DND-41 (cell line): ENCODE data around the gene TTC4.

ENCODE experiments used
- ATAC-seq: fragments of 200-7000 bp; cut with Tn5 transposase; 3 replicates; pipeline ENCODE4 v1.9.1; 2021; ENCODE audit warnings: low read depth; ENCODE audit not compliant: insufficient read depth
- DNase-seq: peaks from one replicate; pipeline ENCODE4 v3.0.0-alpha.2; 2020
- H2AFZ ChIP-seq: 2 replicates; pipeline ENCODE4 v1.6.0; 2012; ENCODE audit warnings: low read depth, low read length
- H3K27ac ChIP-seq: 2 replicates; pipeline ENCODE4 v1.5.1; 2012; ENCODE audit warnings: low read length, inconsistent platforms
- H3K27me3 ChIP-seq: fragments of 200-600 bp; sonication (generic); 2 replicates; pipeline ENCODE4 v1.6.0; 2012; ENCODE audit warnings: low read length, mild to moderate bottlenecking, inconsistent platforms; ENCODE audit not compliant: insufficient read depth, poor library complexity
- H3K36me3 ChIP-seq: 2 replicates; pipeline ENCODE4 v1.5.1; 2012; ENCODE audit warnings: low read length, inconsistent platforms; ENCODE audit not compliant: insufficient read depth
- H3K4me1 ChIP-seq: 2 replicates; pipeline ENCODE4 v1.5.1; 2012; ENCODE audit warnings: mild to moderate bottlenecking, low read length; ENCODE audit not compliant: insufficient read depth
- H3K4me2 ChIP-seq: 2 replicates; pipeline ENCODE4 v1.6.0; 2012; ENCODE audit warnings: mild to moderate bottlenecking, moderate library complexity, low read length, inconsistent platforms; ENCODE audit not compliant: insufficient read depth
- H3K4me3 ChIP-seq, 2 experiments: fragments of 200-600 bp in 1 of 2; shearing (Covaris generic) in 1 of 2; 2 replicates each; pipeline ENCODE4 v1.5.1; 2012 to 2016; ENCODE audit warnings: inconsistent platforms in 2 of 2, low read length in 2 of 2, mild to moderate bottlenecking in 2 of 2, low read depth in 1 of 2, moderate library complexity in 1 of 2
- H3K79me2 ChIP-seq: 2 replicates; pipeline ENCODE4 v1.6.0; 2012; ENCODE audit warnings: low read length, inconsistent platforms; ENCODE audit not compliant: insufficient read depth
- H3K9ac ChIP-seq: 2 replicates; pipeline ENCODE4 v1.6.0; 2012; ENCODE audit warnings: low read depth, mild to moderate bottlenecking, inconsistent platforms, low read length, moderate library complexity
- H3K9me3 ChIP-seq: 2 replicates; pipeline ENCODE4 v1.5.1; 2012; ENCODE audit warnings: low read length, moderate library complexity, mild to moderate bottlenecking, inconsistent platforms; ENCODE audit not compliant: insufficient read depth, severe bottlenecking
- H4K20me1 ChIP-seq: 2 replicates; pipeline ENCODE4 v1.6.0; 2012; ENCODE audit warnings: low read length; ENCODE audit not compliant: insufficient read depth
- EZH2 ChIP-seq: IDR thresholded peaks from 3 replicates; pipeline ENCODE4 v1.6.1; 2012; ENCODE audit warnings: borderline replicate concordance, low read depth, mild to moderate bottlenecking, moderate library complexity, low read length, inconsistent platforms; ENCODE audit not compliant: severe bottlenecking
- TF ChIP-seq, protein P1 (sequence below): IDR thresholded peaks from 2 replicates; pipeline ENCODE4 v1.5.1; 2012; ENCODE audit warnings: borderline replicate concordance, low read length, moderate library complexity, mild to moderate bottlenecking; ENCODE audit not compliant: poor library complexity, severe bottlenecking; ENCODE audit errors: extremely low read depth

TTC4 gene

DNA sequence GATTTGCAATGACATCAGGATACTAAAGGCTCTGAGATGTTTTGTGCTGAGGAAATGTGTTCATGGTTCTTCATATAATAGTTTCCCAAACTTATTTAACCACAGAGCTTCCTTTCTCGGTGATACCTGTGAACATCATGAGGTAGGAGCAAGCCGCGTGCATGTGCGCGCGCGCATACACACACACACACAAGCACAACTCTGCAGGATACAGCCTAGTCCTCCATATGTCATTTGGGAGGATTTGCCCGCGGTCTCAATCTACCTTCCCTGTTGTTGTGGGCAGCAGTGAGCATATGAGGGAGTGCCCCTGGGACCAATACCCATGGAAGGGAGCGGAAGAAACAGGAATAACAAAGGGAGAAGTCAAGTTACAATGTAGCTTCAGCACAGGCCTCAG is 12.2 kb upstream of the TTC4 start:
- Histone ChIP-seq H3K36me3 (no peaks in the 10 kb centered on the region), H3K4me3 (no peak overlapping the region), H3K9ac (no peak overlapping the region), H3K4me2 (no peak overlapping the region), H3K4me1 (no peaks in the 10 kb centered on the region), H3K79me2 (no peaks in the 10 kb centered on the region), H3K27me3 (no peaks in the 10 kb centered on the region), H3K9me3 (no peaks in the 10 kb centered on the region), H4K20me1 (no peaks in the 10 kb centered on the region), H2AFZ (no peak overlapping the region), H3K27ac (no peak overlapping the region)
- ATAC-seq (no peak), DNase-seq (no peak)
- TF ChIP-seq EZH2 = no peak

DNA sequence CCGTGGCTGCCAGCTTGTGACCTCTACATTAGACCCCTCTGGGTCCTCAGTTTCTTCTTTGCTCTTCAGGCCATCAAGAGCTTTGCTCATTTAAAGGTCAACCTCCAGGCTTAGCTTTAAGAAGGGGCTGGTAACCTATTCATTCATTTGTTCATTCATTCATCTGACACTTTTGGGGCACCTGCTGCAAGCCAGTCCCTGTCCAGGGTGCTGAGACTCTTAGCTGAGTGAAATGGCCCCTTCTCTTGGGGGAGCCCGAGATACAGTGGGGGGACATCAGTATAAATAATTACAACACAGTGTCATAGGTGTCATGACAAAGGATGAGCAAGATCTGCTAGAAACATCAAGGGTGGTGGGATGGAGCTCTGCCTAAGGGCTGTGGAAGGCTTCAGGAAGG is 10.5 kb upstream of the TTC4 start:
- no peaks in the 10 kb centered on the region for H3K79me2 ChIP-seq
- H3K4me2 ChIP-seq = no peak overlapping the region
- H3K27me3 ChIP-seq = no peaks in the 10 kb centered on the region
- no peaks in the 10 kb centered on the region for H3K36me3 ChIP-seq
- no peak overlapping the region for H2AFZ ChIP-seq
- no peak; the same call in 2 of the 3 replicates for ATAC-seq
- TF ChIP-seq EZH2 = no peak
- TF ChIP-seq, protein P1, sequence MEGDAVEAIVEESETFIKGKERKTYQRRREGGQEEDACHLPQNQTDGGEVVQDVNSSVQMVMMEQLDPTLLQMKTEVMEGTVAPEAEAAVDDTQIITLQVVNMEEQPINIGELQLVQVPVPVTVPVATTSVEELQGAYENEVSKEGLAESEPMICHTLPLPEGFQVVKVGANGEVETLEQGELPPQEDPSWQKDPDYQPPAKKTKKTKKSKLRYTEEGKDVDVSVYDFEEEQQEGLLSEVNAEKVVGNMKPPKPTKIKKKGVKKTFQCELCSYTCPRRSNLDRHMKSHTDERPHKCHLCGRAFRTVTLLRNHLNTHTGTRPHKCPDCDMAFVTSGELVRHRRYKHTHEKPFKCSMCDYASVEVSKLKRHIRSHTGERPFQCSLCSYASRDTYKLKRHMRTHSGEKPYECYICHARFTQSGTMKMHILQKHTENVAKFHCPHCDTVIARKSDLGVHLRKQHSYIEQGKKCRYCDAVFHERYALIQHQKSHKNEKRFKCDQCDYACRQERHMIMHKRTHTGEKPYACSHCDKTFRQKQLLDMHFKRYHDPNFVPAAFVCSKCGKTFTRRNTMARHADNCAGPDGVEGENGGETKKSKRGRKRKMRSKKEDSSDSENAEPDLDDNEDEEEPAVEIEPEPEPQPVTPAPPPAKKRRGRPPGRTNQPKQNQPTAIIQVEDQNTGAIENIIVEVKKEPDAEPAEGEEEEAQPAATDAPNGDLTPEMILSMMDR = no peak
- H3K4me1 ChIP-seq = no peaks in the 10 kb centered on the region
- peak; percentile 20 for DNase-seq
- H3K27ac ChIP-seq = no peak overlapping the region
- H4K20me1 ChIP-seq = no peaks in the 10 kb centered on the region; the same call in 1 of the 2 replicates
- no peaks in the 10 kb centered on the region for H3K9me3 ChIP-seq
- no peak overlapping the region for H3K4me3 ChIP-seq
- no peak overlapping the region for H3K9ac ChIP-seq

DNA sequence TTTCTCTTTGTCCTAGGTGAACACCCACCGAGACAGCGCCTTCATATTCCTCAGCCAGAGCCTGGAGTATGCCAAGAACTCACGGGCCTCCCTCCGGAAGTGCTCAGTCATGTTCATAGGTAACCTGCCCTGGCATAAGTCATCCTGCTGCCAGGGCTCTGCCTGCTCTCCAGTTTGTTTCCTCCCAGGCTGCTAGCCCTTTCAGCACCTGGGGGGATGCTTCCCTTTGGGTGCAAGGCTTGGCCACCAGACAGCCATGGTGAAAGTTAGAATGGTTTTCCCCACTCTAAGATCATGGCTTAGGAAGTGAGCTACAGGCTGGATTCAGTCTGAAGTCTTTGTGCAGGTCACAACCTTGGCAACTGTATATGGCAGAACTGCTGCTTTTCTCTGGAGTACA is 9.2 kb upstream of the TTC4 start:
- Histone ChIP-seq H3K9me3 (no peaks in the 10 kb centered on the region), H3K9ac (no peak overlapping the region), H3K4me3 (no peak overlapping the region), H3K79me2 (no peaks in the 10 kb centered on the region), H3K27me3 (no peaks in the 10 kb centered on the region), H4K20me1 (no peaks in the 10 kb centered on the region; the same call in 1 of the 2 replicates), H2AFZ (no peak overlapping the region), H3K4me2 (no peak overlapping the region), H3K27ac (no peak overlapping the region), H3K36me3 (no peaks in the 10 kb centered on the region), H3K4me1 (no peaks in the 10 kb centered on the region)
- TF ChIP-seq, protein P1 = no peak
- TF ChIP-seq EZH2 = no peak
- no peak for DNase-seq
- no peak for ATAC-seq

DNA sequence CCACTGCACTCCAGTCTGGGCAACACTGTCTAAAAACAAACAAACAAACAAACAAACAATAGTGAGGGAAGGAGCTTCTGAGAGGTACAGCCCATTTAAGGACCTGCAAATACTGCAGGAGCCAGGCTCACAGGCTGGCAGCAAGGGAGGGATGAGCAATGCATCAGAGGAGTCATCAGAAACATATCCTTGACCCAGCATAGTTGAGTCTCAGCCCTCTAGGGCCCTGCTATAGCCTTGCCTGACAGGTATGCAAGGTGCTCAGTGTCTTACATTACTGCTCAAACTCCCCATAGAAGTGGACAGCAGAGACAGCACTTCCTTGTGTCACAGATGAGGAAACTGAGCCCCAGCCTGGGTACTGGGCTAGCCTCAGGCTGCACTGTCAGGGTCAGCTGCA is 7.3 kb upstream of the TTC4 start:
- Histone ChIP-seq H4K20me1 (no peaks in the 10 kb centered on the region; the same call in 1 of the 2 replicates), H3K4me2 (no peak overlapping the region), H3K4me1 (no peaks in the 10 kb centered on the region), H2AFZ (no peak overlapping the region), H3K27ac (no peak overlapping the region), H3K36me3 (no peaks in the 10 kb centered on the region), H3K9ac (no peak overlapping the region), H3K9me3 (no peaks in the 10 kb centered on the region), H3K4me3 (no peak overlapping the region), H3K79me2 (no peaks in the 10 kb centered on the region), H3K27me3 (no peaks in the 10 kb centered on the region)
- DNase-seq = no peak
- ATAC-seq = no peak
- TF ChIP-seq, protein P1 = no peak
- TF ChIP-seq EZH2 = no peak
